A549 (cell line): ENCODE results near the gene SLC35G4.

Experiments
- EP300 ChIP-seq, 2 experiments: fragments of >200 bp; sonication (Bioruptor Twin); formaldehyde crosslinking; IDR thresholded peaks; 2 replicates in 1 of 2; 3 replicates in 1 of 2; pipeline ENCODE4 v1.6.1; 2016 to 2017
- KDM1A ChIP-seq: fragments of 200-600 bp; sonication (generic); IDR thresholded peaks from 2 replicates; pipeline ENCODE4 v1.6.1; 2016; ENCODE audit warnings: low read depth, mild to moderate bottlenecking
- MYC ChIP-seq: IDR thresholded peaks from 2 replicates; pipeline ENCODE4 v1.6.1; 2012; ENCODE audit warnings: mild to moderate bottlenecking, inconsistent platforms, low read length, improper control_type of control experiment, borderline replicate concordance
- TF ChIP-seq, protein P1 (sequence below): fragments of >200 bp; sonication (Bioruptor Twin); formaldehyde crosslinking; IDR thresholded peaks from 3 replicates; pipeline ENCODE4 v1.5.1; 2016
- TF ChIP-seq, protein P2 (sequence below): IDR thresholded peaks from 2 replicates; pipeline ENCODE4 v1.6.1; 2012
- TF ChIP-seq, protein P3 (sequence below): IDR thresholded peaks from 2 replicates; pipeline ENCODE4 v1.6.1; 2012; ENCODE audit warnings: low read depth, borderline replicate concordance

- TF ChIP-seq, protein P1, sequence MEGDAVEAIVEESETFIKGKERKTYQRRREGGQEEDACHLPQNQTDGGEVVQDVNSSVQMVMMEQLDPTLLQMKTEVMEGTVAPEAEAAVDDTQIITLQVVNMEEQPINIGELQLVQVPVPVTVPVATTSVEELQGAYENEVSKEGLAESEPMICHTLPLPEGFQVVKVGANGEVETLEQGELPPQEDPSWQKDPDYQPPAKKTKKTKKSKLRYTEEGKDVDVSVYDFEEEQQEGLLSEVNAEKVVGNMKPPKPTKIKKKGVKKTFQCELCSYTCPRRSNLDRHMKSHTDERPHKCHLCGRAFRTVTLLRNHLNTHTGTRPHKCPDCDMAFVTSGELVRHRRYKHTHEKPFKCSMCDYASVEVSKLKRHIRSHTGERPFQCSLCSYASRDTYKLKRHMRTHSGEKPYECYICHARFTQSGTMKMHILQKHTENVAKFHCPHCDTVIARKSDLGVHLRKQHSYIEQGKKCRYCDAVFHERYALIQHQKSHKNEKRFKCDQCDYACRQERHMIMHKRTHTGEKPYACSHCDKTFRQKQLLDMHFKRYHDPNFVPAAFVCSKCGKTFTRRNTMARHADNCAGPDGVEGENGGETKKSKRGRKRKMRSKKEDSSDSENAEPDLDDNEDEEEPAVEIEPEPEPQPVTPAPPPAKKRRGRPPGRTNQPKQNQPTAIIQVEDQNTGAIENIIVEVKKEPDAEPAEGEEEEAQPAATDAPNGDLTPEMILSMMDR = no peak
- TF ChIP-seq MYC (no peak), EP300 (IDR thresholded peaks at IDR 0.05) (no peak), KDM1A (no peak)
- TF ChIP-seq, protein P2, sequence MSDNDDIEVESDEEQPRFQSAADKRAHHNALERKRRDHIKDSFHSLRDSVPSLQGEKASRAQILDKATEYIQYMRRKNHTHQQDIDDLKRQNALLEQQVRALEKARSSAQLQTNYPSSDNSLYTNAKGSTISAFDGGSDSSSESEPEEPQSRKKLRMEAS = no peak
- TF ChIP-seq, protein P3, sequence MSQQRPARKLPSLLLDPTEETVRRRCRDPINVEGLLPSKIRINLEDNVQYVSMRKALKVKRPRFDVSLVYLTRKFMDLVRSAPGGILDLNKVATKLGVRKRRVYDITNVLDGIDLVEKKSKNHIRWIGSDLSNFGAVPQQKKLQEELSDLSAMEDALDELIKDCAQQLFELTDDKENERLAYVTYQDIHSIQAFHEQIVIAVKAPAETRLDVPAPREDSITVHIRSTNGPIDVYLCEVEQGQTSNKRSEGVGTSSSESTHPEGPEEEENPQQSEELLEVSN = no peak
Measured at GRCh38 chr18:11581286-11581685, 28.1 kb upstream of the SLC35G4 start.
